HT-29 (cell line): ENCODE results near the gene EPB41L2. TPM values are rescaled to one million over a fixed set of nuclear protein-coding genes. Genes with fewer than 3 reads are reported as not detected.
"Not testable (repeated sequence)": the region's sequence is repeated elsewhere in the genome, so short reads cannot be mapped to it uniquely, and the experiment has no call there.

ENCODE experiments used
- DNase-seq: peaks from one replicate; pipeline ENCODE4 v3.0.0-alpha.2; 2015; ENCODE audit warnings: low spot score
- total RNA-seq: library from RNA; depleted of rRNA; stranded (reverse); fragments of >200 nt; shearing (Covaris generic); gene quantifications from 2 replicates; pipeline ENCODE4 v1.2.3, GENCODE V29; 2014

EPB41L2 gene
- total RNA-seq, 1 experiment from 2014 or later, result 9.5 TPM

DNA sequence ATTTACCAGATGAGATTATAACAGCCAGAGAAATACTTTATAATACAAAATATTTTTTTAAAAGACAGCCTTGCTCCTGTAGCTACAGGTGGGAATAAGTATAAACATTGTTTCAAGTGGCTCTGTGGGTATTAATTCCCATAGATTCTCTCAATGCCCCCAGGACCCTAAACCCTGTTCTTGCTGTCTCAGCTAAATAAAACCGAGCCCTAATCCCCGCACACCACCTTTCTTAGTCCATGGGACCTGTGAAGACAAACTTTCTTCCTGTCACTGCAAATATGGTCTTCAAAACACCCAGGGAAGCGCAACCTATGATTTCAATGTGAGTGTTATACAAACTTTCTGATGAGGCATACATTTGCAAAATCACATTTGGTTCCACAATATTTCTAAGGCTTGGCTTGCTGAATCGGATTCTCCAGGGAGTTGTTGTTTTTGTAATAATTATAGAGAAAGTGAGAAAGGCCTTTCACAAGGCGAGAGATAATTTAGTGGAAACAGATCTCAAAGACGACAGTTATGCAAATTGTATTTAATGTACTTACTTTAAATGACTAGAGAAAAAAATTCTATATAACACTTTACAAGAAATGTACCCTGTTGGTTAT lies 224.7 kb downstream of the EPB41L2 start:
- DNase-seq, result no peak

DNA sequence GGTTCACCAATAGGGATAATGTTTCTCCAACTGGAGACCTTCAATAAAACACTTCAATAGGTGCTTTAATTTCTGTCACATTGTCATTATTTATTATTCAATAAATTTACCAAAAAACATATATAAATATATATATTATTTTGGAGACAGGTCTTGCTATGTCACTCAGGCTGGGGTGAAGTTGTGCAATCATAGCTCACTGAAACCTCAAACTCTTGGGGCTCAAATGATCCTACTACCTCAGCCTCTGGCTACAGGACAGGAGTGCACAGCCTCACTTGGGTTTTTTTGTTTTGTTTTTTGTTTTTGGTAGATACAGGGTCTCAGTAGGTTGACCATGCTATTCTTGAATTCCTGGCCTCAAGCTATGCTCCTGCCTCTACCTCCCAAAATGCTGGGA lies 226.0 kb downstream of the EPB41L2 start:
- no peak for DNase-seq

DNA sequence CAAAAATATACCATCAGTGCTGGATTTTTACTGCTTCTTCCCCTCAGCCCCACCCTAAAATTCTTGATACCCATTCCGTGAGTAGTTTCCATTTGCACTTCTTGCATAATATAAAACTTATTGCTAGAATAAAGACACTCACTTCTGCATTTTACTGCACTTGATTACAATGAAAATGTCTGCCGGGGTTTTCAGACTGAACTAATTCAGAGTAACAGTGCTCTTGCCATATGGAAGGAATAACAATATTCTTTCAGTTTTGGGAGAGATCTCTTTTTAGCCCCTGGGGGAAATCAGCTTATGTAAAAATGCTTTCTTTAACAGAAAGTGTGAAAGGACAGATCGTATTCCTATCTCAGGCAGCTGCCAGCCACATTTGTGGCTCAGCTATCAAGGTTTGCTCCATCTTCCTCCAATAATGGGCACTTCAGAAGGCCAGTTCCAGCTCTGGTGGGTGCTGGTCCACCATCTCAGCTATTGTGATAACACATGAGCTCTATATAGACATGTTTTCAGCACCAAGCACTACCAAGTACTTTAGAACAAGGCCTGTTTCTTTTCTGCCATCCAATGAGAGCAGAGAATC lies 226.9 kb downstream of the EPB41L2 start:
- no peak for DNase-seq

DNA sequence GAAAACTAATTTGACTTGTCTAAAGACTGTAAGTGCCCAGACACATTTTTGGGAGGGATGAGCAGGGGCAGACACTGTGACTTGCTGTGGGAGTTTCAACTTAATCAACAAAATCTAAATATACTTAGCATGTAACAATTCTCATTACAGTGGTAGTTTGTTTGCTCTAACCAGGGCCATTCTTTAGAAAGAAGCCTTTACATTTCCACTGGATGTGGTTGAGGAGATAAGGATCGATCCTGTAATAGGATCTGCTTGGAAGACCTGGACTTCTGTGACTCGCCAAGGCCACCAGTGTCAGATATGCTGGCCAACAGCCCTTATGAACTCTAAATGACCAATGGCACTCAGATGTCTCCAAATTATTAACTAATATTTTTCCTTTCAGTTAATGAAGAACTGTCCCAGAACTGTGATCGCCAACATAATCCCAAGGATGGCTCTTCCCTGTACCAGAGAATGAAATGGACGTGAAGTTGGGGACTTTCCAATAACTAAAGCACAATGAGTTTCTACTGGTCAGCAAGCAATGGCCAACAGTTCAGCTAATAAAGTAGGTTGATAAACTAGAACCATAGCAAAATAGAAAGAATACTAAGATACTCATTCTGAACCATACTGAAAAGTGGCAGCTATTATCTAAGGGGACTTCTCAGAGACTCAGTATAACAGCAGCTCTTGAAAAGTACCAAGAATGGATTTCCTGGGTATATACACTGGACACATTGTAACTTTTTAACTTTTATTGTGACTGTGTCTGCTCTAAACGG lies 228.4 kb downstream of the EPB41L2 start:
- DNase-seq, result no peak

DNA sequence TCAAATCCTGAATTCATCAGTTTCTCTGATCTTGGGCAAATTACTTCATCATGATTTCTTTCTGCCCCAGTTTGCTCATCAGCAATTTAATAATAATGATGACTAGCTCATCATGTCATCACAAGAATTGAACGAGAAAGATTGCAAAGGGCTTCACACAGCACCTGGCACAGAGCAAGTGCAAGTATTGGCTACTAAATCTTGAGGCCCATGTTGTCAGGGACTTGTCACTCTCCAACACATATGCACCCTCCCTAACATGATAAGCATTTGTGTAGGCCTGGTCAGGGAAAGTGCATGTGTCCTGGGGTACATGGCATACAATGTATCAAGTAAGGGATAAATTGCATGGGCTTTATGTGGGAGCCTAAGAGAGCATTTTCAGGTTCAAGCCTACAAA lies 229.5 kb downstream of the EPB41L2 start:
- no peak for DNase-seq

DNA sequence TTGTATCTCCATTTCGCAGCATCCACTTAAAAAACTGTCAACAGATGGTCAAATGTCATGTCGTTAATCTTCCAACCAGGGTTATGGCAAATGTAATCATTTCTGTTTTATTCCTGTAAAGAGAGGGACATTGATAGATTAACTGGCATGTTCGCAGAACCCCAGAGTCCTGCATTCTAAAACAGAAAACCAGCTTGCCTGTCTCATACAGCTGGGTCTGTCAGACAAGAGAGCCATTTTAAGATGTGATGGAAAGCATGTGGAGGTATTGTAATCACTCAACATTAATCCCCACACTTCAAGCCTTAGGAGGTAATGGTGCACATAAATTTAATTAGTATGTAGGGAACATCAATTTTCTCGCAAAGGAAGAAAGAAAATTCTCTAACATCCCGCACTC lies 231.4 kb downstream of the EPB41L2 start:
- no peak for DNase-seq

DNA sequence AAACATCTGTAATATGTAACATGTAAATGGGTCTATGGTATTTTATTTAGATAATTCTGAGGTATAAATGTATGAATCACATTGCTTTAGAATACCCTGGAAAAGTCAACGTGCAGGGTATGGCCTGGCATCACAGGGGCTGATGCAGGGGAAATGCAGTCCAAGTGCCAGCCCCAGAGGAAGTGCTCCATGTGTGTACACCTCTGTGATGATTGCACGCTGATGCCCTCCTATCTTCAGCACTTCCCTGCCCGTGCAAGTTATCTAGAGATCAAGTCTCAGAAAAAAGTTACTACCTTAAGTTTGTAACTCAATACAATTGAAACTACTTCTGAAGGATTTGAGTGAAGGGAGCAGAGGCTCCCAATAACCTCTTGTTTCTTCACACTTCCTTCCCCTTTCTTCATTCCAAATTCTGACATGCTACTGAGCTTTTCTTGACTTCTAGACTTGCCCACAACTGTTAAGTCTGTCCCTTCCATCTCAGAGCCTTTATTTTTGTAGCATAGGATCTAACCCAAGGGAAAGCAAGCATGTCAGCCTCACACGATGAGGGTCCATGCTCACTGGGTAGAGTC lies 233.6 kb downstream of the EPB41L2 start:
- DNase-seq, result no peak

DNA sequence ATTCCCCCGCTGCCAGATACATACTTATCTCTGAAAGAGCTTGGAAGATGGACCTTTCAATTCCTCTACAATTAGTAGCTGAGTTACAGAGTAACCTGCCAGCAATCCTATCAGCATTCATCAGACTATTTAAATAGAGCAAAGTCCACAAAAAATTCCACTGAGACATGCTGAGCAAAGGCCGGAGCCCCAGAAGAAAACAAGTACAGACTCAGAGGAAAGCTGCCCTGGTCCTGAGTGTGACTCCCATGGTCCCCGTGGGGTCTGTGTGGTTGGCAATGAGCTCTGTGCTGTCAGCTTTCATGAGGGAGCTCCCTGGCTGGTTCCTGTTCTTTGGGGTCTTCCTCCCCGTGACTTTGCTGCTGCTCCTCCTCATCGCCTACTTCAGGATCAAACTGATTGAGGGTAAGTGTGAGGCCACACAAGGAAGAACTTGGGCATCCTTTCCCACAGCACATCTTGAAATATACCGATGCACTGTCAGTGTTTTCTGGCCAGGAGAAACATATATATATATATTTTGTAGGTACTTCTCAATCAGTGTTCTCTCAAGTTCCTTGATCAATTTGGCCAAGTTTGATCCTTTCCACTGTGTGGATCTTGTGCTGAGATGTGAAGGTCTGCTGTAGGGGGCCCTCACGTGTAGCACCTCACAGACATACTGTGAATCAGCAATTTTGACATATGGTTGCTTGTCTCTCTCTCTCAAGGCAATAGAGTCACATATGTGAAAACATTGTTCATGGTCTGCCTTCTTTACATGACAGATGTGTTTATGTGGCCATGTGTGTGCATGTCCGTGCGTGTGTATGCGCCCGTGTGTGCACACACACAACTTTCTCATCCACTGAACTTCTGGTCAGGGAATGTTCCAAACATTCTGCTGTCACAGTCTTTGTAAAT lies 235.5 kb downstream of the EPB41L2 start, which contains the start of gene SMLR1:
Gene SMLR1 (plus strand): TSS at position 160 of the 903 bp plus-strand sequence. CDS start 8 bp downstream, at position 168.
- DNase-seq, result no peak

DNA sequence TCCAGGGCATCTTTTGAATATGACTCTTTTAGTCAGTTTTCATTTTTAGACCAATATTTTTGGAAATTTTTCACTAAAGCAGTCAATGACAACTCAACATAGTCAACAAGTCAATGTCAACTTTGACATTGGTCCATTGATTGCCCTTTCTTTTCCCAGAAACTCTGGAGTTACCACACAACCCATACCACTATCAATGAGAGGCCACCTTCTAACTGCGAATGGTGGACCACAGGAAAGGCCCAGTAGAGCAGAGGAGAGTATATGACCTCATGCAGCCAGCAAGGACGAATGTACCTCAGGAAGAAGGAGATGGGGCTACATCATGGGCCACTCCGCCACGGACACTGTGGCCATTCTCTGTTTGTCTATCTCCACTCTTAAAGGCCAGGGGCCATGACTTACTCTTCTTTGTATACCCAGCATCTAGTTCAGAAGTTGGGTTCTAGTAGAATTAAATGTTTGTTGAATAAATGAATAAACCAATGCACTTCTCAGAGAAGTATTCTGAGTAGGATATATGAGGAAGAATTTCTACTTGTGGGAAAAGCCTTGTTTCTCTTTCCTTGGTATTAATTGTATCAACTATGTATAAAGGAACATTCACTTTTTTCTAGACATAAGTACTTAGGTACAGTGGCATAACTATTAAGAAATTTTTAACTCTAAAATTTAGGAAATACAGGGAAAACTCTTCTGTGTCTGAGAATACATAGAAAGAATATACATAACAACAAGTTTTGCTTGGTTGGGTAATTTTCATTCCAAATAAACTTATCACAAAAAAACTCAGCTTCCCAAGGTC lies 236.4 kb downstream of the EPB41L2 start:
- no peak for DNase-seq

DNA sequence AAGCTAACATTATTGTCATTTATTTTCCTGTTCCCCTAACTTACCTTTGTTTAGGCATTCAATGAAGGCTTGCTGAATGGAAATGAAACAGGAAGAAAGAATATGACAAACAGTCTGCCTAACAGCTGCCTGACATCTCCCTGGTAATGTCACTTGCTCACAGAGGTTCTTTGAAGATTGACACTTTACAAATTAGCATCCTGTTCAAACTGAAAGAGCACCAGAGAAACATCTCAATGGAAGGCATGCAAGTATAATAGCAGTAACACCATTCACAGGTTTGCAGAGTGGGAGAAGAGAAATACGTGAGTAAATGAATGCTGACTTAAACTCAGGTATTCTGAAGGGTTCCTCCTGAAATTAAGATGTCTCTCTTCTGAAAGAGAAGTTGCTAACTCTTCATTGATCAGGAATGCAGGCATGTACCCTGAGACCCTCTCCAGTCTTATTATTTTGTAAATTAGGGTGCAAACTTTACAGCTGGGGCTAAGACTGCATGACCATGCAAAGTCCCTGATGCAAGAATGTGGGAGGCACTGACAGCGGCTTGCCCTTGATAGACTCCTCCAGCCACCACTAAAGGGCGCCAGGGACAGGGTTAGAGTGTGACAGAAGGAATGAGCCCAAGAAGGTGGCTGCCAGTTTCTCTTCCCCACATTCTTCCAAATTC lies 237.1 kb downstream of the EPB41L2 start:
- no peak for DNase-seq

DNA sequence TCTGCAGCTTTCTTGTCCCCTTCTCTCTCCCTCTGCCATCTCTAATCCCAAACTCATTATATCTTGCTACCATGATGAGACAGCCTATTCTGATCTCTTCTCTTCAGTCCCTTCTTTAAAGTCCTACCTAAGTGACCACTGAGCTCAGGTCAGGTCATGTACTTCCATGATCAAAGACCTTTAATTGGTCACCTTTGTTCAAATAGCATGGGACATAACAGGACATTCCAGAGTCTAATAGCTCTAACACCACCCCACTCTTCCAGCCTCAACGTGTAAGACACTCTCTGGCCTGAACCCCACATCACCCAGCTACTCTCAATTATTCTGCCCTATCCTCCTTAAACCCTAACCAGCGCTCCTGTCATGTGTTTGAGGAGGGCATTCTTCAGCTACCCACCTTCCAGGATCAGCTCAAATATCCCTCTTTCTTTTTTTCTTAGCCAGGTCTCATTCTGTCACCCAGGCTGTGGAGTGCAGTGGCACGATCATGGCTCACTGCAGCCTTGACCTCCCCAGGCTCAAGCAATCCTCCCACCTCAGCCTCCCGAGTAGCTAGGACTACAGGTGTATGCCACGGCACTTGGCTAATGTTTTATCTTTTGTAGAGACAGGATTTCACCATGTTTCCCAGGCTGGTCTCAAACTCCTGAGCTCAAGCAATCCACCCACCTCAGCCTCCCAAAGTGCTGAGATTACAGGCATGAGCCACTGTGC lies 237.9 kb downstream of the EPB41L2 start:
- DNase-seq, result no peak

DNA sequence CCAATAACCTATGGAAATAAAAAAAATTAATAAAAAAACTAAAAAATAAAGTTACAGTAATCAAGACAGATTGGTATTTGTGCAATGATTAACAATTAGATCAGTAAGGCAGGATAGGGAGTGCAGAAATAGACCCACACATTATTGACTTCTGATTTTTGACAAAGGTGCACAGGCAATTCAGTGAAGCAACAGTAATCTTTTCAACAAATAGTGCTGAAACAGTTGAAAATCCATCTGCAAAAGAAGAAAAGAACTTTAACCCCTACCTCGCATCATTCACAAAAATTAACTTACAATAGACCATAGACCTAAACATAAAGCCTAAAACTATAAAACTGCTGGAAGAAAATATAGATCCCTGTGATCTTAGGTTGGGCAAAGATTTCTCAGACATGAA lies 240.3 kb downstream of the EPB41L2 start:
- DNase-seq, result no peak

DNA sequence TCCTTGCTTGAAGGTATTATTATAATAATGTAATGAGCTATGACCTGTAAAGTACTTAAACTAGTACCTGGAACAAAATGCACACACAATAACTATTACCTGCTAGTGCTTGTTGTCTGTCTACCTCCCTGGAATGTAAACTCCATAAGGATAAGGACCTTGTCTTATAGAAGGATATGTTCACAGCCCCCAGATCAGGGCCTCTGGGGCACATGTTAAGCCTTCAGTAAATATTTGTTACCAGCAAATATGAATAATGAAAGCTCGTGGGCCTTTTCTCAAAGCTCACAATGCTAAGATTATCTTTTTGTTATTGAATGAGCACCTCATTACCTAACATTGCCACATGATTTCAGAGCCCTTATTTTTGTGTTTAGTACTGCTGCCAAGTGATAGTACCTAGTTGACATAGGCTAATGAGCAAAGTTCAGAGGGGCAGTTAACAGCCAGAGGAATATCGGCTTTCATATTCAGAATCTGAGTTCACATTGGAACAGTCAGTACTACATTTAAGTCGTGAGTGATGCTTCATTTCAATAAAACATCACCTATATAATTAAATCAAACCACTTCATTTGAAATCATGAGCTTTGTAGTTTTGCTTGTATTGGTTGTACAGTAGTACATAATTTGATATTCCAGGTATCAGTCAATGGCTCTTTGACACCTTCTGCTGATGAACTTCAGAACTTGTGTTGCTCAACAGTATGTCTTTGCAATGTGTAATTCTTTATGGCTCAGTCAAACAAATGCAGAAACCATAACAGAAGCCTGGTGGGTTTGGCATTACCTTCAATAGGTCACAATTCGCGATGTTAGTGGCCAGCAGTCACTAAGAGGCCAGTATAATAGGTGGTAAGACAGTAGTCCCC lies 247.6 kb downstream of the EPB41L2 start:
- DNase-seq, result no peak

DNA sequence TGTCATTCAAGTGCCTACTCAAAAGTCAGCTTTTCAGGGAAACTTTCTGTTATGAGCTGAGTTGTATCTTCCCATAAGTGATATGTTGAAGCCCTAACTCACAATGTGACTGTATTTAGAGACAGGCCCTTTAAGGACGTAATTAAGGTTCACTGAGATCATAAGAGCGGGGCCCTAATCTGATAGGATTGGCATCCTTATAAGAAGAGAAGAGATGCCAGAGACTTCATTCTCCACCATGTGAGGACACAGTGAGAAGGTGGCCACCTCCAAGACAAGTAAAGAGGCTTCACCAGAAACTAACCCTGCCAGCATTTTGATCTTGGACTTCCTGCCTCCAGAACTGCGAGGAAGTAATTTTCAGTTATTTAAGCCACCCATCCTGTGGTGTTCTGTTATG lies 248.5 kb downstream of the EPB41L2 start:
- DNase-seq, result no peak

DNA sequence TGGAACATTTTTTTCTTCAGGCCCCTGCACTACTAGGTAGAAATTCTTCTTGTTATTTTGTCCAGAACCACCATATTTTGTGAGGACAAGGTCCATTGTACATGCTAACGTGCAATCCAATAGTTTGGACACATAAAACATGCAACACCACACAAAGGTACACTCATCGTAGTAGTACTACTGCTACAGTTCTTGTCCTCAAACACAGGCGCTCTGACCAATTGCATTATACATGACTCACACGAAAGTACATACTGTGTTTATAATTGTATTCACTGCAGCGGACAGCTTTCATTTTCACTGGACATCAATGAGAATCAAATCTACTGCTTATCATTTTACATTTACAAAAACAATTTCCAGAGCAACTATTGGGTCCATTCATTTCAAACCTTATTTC lies 251.1 kb downstream of the EPB41L2 start:
- DNase-seq, result no peak

DNA sequence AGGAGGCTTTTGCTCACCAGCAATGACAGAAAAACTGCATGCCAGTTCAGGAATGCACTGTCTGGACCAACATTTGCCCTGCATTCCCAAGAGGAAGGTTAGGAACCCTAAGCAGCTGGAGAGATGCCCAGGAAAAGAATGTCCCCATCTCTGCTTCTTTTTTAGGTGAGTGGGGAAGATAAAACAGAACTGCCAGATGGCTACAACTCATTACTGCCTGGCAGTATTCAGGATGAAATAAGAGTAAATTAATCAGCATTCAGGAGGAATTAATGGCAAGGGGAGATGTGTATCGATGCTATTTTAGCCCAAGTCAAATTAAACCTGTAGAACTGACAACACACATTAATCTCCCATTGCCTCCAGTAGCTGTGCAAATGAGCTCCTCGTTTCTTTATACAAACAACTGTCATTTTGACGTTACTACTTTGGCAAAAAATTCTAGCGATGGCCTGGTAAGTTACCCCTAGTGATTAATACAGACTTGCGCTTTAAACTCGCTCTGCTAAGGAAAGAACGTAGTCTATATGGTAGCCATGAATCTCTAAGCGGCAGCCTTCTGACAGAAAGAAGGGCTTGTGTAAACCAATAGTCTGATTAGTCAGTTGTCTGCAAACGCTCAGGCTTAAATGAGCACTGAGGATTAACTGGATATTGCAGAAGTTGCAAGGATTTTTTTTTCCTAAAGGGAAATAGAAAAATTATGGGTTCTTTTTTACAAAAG lies 252.6 kb downstream of the EPB41L2 start:
- DNase-seq, result no peak

DNA sequence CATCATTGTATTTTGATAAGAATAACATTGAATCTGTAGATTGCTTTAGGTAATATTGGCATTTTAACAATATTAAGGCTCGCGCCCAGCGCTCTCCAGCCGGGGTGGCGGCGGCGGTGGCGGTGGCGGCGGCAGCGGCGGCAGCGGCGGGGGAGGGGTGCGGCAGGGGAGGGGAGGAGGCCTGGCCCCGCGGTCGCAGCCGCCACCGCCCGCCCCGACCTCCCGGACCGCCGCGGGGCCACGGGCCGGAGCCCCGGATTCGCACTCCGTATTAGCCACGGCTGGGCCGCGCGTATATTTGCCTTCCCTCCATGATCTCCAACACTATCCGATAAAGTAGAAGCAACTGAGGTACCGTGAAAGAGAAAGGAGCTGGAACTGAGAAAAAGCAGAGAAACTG lies 261.7 kb downstream of the EPB41L2 start:
- not testable (repeated sequence) for DNase-seq

DNA sequence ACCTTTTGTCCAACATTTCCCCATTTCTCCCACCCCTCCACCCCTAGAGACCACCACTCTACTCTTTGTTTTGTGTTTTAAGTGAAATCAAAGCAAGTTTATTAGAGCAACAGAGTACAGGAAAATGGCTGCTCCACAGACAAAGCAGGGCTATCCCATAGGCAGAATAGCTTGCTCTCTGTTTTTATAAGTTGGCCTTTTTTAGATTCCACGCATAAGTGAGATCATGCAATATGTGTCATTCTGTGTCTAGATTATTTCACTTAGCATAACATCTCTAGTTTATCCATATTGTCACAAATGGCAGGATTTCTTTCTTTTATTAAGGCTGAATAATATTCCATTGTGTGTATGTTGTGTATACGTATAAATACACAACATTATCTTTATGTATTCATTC lies 266.0 kb downstream of the EPB41L2 start:
- no peak for DNase-seq
